GM19043 (cell line): ENCODE data around the gene TBX15.
"Not testable (repeated sequence)": the region's sequence is repeated elsewhere in the genome, so short reads cannot be mapped to it uniquely, and the experiment has no call there.

Experiments
- ATAC-seq: cut with Tn5 transposase; IDR thresholded peaks from one replicate; pipeline ENCODE4 v1.9.1; 2021; ENCODE audit warnings: low read depth; ENCODE audit not compliant: unreplicated experiment

The TBX15 gene

DNA sequence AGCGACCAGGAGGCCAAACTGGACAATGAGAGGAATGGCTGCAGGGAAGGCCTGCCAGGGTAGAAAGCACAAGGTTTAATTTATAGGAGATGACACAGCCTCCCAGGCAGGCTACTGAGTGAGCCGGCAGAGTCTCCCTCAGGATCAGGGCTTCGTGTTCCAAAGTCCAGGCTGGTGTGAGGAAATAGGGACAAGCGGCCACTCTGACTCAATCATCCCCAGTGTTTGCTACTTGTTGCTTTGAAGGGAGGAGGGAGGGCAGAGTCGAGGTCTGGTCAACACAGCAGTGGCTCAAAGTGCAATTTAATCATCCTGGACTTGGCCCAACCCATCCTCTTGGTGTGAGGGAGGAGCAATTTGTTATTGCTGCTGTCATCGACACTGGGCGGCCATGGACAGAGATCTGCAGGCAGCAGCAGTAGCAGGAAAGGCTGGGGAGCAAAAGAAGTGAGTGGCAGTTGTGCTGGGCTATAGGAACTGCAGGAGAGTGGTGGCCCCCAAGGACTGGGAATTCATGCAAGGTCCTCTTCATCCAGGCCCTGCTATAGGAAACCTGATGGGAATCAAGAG is 27.5 kb downstream of the TBX15 start:
- no peak for ATAC-seq

DNA sequence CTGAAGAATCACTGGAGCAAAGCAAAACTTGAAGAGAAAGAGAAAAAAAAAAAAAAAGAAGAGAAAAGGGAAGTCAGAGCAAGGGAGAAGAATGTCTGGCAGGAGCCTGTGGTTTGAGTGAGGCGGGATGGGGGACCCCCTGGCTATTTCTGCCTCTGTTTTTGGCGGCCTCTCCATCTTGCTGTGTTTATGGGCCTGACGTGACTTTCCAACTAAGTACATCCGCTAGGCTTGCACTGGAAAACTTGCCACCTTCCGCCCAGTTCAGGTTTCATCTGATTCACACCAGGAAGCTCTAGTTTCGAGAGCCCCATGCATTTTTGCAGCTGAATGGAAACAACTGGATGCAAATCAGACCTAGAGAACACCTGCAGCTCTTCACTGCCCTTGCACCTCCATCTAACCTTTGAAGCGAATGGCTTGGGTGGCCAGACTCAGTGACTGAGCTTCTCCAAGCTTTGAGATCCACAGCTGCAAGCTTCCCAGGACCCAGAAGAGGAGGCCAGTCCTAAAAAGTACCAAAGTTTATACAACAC is 28.0 kb downstream of the TBX15 start:
- ATAC-seq: peak; percentile 86

DNA sequence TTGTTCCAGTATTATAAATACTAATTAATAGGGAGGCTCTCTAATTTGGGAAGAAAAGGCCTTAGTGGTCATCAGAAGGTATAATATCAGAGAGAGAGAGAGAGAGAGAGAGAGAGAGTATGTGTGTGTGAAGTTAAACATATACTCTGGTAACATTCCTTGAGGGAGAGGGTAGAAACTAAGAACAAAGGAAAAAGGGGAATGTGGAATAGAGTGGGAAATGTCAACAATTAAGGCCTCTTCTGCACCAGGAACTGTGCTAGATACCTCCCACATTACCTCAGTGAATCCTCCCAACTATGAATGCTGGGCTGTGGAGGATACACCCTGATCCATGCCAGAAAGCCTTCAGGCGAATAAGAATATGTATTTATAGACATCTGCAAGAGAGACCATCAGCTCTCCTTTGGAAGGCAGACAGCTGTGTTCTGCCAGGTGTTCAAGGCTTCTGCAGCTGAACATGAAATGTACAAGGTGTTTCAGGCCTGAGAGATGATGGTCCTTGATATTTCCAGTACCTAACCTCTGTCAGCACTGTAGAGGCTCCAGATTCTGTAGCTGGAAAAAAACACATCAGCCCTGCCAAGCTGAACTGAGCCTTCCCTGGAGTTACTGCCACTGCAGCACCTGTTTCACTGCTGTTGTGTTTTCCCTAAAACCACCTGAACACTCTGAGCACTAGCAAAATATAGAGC is 29.1 kb downstream of the TBX15 start:
- ATAC-seq: no peak

DNA sequence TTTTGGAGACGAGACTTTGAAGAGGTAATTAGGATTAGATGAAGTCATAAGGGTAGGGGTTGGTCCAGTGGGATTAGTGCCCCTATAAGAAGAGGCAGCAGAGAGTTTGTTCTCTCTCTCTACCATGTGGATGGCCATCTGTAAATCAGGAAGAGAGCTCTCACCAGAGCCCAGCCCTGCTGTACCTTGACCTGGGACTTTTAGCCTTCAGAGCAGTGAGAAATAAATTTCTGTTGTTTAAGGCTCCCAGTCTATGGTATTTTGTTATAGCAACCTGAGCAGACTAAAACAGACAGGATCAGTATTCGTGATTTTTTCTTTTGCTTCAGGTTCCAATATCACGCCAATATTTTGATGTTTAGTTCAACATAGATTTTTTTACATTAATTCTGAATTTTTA is 30.0 kb downstream of the TBX15 start:
- no peak for ATAC-seq

GRCh38 chr1:118957579-118957978 is 30.6 kb downstream of the TBX15 start:
- not testable (repeated sequence) for ATAC-seq

DNA sequence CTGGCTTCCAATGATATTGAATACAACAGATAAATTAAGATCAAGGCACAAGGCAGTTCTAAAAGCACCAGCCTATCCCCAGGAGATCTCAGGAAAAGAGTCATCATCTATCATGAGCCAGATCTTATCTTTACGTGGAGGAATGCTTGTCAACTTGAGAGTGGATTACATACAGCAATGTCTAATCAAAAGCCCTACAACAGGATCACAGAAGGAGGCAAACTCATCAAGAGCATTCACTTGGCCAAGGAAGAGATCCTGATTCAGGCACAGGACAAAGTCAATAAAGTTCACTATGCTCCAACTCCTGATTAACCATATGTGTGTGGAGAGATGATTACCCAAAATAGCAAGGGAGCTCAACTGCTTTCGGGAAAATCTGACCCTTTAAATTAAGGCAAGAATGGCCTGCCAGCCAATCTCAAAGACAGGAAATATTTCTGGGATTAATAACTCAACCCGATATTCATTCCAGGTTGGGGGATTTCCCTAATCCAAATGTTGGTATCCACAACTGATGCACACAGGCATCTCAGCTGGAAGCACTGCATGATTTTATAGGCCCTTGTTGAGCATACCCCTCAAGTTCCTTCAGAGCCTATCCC is 33.7 kb downstream of the TBX15 start:
- ATAC-seq: no peak

- no peak for ATAC-seq
These were observed 36.7 kb downstream of the TBX15 start for GRCh38 chr1:118951270-118951936.

DNA sequence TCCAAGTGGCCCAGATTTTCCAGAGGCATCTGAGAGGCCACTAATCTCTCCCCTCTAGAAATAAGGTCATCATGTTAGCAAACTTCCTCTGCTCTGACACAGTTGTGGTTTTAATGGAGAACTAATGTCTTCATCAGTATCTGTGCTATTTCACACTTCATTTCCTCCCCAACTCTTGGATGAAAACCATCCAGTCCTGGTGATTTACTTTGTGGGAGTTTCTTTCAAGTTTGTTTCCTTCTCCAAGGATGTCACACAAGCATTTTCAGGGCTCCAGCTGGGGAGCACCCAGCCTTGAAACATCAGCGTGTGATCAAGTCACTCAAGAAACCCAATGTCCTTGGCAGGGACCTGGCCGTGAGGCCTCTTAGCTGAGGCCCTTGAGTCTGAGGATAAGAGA is 38.8 kb downstream of the TBX15 start:
- ATAC-seq: no peak

DNA sequence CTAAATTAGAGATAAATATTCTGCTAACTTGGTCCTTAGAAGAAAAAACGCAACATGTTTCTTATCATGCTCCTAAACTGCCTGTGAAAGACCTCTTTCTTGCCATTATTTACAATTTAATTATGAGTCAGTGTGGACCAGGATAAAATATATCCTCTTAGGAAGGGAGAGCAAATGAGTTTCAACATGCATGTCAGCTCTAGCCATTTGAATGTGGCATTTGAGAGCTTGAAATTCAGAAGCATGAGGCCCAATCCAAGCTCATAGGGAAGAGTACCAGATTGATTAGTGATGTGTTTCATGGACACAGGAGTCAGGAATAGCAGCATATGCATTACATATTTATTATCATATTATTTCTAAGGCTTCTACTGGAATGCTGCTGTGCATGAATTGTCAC is 39.3 kb downstream of the TBX15 start:
- no peak for ATAC-seq

DNA sequence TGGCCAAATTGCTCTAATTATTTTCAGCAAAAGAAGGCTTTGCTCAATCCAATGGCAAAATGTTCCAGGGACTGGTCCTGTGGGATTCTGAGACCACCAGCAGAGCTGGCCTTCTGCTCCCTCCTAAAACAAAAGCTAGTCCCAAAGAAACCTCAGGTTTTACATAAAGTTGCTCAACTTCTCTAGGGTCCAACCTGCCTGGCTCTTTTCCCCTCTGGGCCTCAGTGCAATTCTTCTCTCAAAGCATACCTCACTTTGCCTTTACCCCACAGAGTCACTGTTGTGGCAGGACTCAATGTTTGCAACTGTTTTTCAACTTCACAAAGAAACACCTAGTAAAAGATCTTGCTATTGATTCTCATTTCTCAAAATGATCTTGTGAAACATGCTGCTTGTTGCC is 39.8 kb downstream of the TBX15 start:
- no peak for ATAC-seq

GRCh38 chr1:118947790-118948189 is 40.4 kb downstream of the TBX15 start:
- ATAC-seq: no peak

DNA sequence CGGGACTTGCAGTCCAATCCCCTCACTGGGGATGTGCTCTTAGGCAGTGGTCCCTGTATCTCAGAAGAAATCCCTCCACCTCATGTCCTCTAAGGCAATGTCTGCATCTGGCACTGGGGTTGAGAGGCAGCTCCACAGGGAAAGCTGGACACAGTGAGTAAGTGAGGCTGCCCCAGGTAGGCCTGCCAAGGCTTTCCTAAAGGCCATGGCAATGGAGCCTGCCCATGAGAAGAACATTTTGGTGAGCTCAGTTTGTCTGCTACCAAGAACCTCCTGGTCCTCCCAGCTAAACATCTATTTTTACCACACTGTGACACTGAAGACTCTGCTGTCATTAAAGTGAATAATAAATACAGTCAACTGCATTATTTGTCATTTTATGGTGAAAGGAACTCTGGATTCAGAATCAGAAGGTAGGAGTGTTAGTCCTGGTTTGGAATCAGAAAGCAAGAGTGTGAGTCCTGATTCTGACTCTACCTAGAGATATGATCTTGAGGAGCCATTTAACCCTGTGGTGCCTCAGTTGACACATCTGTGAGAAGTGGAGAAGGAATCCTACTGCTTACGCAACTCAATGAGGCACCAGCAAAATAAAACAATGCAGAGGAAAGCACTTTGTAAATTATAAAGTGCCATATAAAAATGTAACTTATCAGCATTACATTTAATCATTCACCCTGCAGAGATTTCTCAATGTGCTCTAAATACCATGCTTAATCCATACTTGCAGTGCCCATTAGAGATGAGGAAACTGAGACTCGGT is 41.0 kb downstream of the TBX15 start:
- no peak for ATAC-seq

DNA sequence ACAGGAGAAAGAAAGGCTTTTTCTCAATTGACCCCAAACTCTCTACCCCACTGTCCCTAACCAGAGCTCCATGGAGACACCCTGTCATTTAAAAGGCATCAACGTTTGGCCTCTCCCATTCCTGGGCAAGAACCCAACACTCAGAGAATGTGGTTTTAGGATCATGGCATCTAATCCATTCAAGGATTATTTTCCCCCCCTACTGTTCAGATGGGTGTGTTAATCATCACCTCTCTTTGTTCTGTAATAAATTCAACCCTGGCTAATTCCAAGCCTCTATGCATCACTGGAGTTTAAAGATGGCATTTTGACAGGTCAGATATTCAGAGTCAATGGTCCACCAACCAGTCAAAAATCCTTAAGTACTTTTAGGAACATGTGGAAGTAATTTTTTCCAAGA is 42.7 kb downstream of the TBX15 start:
- ATAC-seq: no peak

GRCh38 chr1:118944546-118944945 is 43.6 kb downstream of the TBX15 start:
- ATAC-seq: no peak

DNA sequence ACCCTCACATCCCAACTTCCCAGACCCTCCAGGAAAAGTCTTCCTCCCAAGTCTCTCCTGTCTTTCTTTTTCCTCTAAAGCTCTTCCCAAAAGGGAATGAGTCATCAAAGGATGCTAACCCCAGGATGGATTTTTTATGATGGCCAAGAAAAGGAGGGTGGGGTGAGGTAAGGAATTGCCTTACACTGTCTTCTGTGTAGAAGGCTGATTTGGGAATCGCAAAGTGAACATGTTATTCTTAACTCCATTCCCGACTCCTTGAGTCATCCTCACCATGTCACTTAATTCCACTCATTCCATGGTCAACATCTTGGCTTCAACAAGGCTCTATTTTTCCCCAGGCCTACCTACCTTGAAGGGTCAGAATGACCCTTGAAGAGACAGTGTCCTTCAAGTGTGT is 44.0 kb downstream of the TBX15 start:
- ATAC-seq: no peak

DNA sequence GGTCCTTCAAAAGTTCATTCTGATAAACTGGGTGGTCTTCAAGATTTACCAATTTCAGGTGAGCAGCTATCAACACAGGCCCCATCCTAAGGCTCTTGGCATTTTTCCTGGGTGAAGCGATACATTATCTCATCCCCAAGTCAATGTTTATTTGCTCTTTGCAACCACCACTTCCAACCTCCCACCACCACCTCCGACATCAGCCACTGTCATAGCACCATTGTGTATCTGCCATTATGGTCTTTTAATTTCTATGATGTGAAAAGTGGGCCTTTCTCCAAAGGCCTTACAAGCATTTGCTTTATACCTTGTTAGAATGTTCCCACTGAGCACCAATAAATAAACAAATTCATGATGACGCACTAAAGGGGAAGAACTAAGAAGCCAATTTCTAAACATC is 47.2 kb downstream of the TBX15 start:
- ATAC-seq: no peak

DNA sequence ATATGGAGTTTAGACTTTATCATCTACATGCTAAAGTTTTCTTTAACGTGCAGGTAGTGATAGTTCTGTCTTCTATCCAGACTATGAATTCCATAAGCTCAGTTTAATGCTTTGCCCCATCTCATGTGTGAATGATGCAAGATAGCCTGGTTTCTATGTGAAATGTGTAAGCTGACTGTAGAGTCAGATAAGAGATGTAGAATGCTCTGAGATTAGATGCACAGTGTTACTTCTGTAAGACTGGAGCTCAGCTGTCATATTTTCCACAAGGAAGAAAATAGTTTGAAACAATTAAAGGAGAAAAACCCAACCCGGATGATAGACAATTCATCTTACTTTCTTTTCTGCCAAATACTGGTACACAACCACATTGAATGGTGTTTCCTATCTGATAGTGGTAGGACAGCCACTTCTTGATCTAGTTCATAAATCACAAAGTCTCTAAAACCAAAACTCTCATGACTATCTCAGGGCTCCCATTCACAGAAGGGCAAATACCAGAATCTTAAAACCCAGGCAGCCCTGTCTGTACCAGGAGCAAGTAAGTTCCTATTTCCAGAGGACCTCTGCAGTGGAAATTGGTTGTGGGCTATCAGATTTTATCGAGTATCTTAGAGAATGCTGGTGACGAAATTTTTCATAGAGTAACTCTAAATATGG is 50.6 kb downstream of the TBX15 start:
- no peak for ATAC-seq

GRCh38 chr1:118934706-118935105 is 53.4 kb downstream of the TBX15 start:
- no peak for ATAC-seq

DNA sequence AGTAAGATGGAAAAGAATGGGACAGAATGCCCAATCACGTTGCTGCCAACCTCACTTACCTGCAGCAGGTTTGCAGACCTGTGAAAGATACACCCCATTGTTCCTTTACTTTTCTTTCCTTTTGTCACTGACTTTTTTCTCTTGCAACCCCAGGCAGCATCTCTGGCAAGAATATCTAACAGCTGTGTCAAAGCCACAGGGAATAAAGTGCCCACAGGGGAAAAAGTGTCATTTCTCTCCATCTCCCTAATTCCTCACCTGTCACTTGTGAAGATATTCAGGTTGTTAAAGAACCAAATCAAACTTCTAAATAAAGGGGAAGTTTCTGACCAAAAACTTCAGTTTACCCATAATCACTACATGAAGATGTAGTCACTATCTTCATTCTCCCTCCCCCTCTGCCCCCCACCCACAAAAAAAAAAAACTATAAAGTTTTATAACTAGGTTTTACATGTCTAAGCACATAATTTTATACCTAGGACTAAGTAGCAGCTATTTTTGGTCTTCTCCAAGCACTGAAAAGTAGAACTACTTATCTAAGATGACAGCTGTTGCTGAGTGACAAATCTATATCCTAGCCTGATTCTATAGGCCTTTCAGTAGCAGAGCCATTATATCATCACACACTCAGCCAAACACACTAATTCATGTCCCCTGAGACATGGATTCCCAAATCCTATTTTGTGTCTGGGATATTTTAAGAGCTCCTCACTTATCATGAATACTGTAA is 54.9 kb downstream of the TBX15 start:
- ATAC-seq: no peak

- ATAC-seq: no peak
These were observed 56.3 kb downstream of the TBX15 start for GRCh38 chr1:118931876-118932275.
